ENCODE results near the gene CDK5RAP2. TPM values are rescaled to one million over a fixed set of nuclear protein-coding genes. Genes with fewer than 3 reads are reported as not detected.

The CDK5RAP2 gene
- 82.7 and 92.3 TPM in 2 replicates for total RNA-seq (2014; rRNA removed; shearing (Covaris generic))
- 128 and 149 TPM in 2 replicates for polyA plus RNA-seq (2014; cell fraction: nucleus; rRNA removed)

- peak; percentile 97 for DNase-seq (ENCODE audit: extremely low read depth, low read depth)
Measured at GRCh38 chr9:120580051-120580896, at the start of gene CDK5RAP2. Gene CDK5RAP2 (minus strand): TSS chr9:120580167. CDS start chr9:120579978, 189 bp downstream.

- peak; percentile 19 for DNase-seq (ENCODE audit: extremely low read depth, low read depth)
Measured at GRCh38 chr9:120628925-120629497, 49.0 kb upstream of the CDK5RAP2 start.

GRCh38 chr9:120628207-120628924 is 48.4 kb upstream of the CDK5RAP2 start:
- DNase-seq (ENCODE audit: extremely low read depth, low read depth) = no peak

GRCh38 chr9:120627073-120627472 is 47.1 kb upstream of the CDK5RAP2 start:
- no peak for DNase-seq (ENCODE audit: extremely low read depth, low read depth)

GRCh38 chr9:120626512-120626911 is 46.5 kb upstream of the CDK5RAP2 start:
- no peak for DNase-seq (ENCODE audit: extremely low read depth, low read depth)

- no peak for DNase-seq (ENCODE audit: extremely low read depth, low read depth)
Measured at GRCh38 chr9:120625222-120625621, 45.3 kb upstream of the CDK5RAP2 start.

- DNase-seq (ENCODE audit: extremely low read depth, low read depth) = no peak
Measured at GRCh38 chr9:120622790-120623189, 42.8 kb upstream of the CDK5RAP2 start.

- no peak for DNase-seq (ENCODE audit: extremely low read depth, low read depth)
Measured at GRCh38 chr9:120621941-120622340, 42.0 kb upstream of the CDK5RAP2 start.

- peak; percentile 68 for DNase-seq (ENCODE audit: extremely low read depth, low read depth)
Measured at GRCh38 chr9:120619751-120620655, 40.0 kb upstream of the CDK5RAP2 start.

GRCh38 chr9:120616966-120617935 is 37.3 kb upstream of the CDK5RAP2 start:
- DNase-seq (ENCODE audit: extremely low read depth, low read depth) = no peak

GRCh38 chr9:120612218-120612617 is 32.3 kb upstream of the CDK5RAP2 start:
- peak; percentile 11 for DNase-seq (ENCODE audit: extremely low read depth, low read depth)

- DNase-seq (ENCODE audit: extremely low read depth, low read depth) = no peak
Measured at GRCh38 chr9:120611690-120612068, 31.7 kb upstream of the CDK5RAP2 start.

GRCh38 chr9:120610975-120611689 is 31.2 kb upstream of the CDK5RAP2 start:
- no peak for DNase-seq (ENCODE audit: extremely low read depth, low read depth)

GRCh38 chr9:120609636-120610035 is 29.7 kb upstream of the CDK5RAP2 start:
- DNase-seq (ENCODE audit: extremely low read depth, low read depth) = no peak

- DNase-seq (ENCODE audit: extremely low read depth, low read depth) = no peak
Measured at GRCh38 chr9:120608421-120608820, 28.5 kb upstream of the CDK5RAP2 start.

- no peak for DNase-seq (ENCODE audit: extremely low read depth, low read depth)
Measured at GRCh38 chr9:120603591-120603990, 23.6 kb upstream of the CDK5RAP2 start.

- no peak for DNase-seq (ENCODE audit: extremely low read depth, low read depth)
Measured at GRCh38 chr9:120603010-120603409, 23.0 kb upstream of the CDK5RAP2 start.

- no peak for DNase-seq (ENCODE audit: extremely low read depth, low read depth)
Measured at GRCh38 chr9:120593955-120594277, 13.9 kb upstream of the CDK5RAP2 start.
